WTC11 (cell line): ENCODE data around the gene PREP. TPM values are rescaled to one million over a fixed set of nuclear protein-coding genes. Genes with fewer than 3 reads are reported as not detected.

Experiments
- ATAC-seq: fragments of 200-7000 bp; cut with Tn5 transposase; 2 replicates; pipeline ENCODE4 v1.10.0; 2021; ENCODE audit warnings: mild to moderate bottlenecking, moderate library complexity
- CTCF ChIA-PET: fragments of 300-600 bp; sonication (Branson Sonifier 250); formaldehyde crosslinking; loops from one replicate; lab custom pipeline; 2021; ENCODE audit warnings: antibody characterized with exemption; lab: Charles Lee
- POLR2A ChIA-PET: fragments of 350-600 bp; sonication (Branson Sonifier 250); formaldehyde crosslinking; loops from one replicate; lab custom pipeline; 2021; ENCODE audit warnings: antibody characterized with exemption; lab: Charles Lee
- DNase-seq: peaks from one replicate; pipeline ENCODE4 v3.0.0; 2021; ENCODE audit warnings: low spot score
- H3K27ac Mint-ChIP-seq: 2 replicates; pipeline ENCODE4 v1.8.0; 2021; ENCODE audit warnings: mixed read lengths
- H3K27me3 Mint-ChIP-seq: 2 replicates; pipeline ENCODE4 v1.8.0; 2021; ENCODE audit warnings: low read depth, mild to moderate bottlenecking, moderate library complexity, mixed read lengths
- H3K36me3 Mint-ChIP-seq: 2 replicates; pipeline ENCODE4 v1.8.0; 2021; ENCODE audit warnings: mixed read lengths
- H3K4me1 Mint-ChIP-seq: 2 replicates; pipeline ENCODE4 v1.8.0; 2022; ENCODE audit warnings: mixed read lengths
- H3K4me3 Mint-ChIP-seq: 2 replicates; pipeline ENCODE4 v1.8.0; 2021; ENCODE audit warnings: mild to moderate bottlenecking, moderate library complexity, mixed read lengths
- H3K9me3 Mint-ChIP-seq: 2 replicates; pipeline ENCODE4 v1.8.0; 2021; ENCODE audit warnings: mixed read lengths
- ATF2 ChIP-seq: sonication (generic); formaldehyde crosslinking; IDR thresholded peaks from 2 replicates; pipeline ENCODE4 v1.8.1; 2022; ENCODE audit warnings: low read depth, missing genetic modification reagents, borderline replicate concordance
- CBFB ChIP-seq: sonication (generic); formaldehyde crosslinking; IDR thresholded peaks from 2 replicates; pipeline ENCODE4 v1.8.1; 2022; ENCODE audit warnings: mild to moderate bottlenecking, low read depth, missing genetic modification reagents
- CDX4 ChIP-seq: fragments of 250-450 bp; sonication (Bioruptor Pico); IDR thresholded peaks from 2 replicates; pipeline ENCODE4 v1.9.0; 2021; ENCODE audit warnings: moderate library complexity, mild to moderate bottlenecking, inconsistent platforms, borderline replicate concordance
- CREB1 ChIP-seq: sonication (generic); formaldehyde crosslinking; IDR thresholded peaks from 2 replicates; pipeline ENCODE4 v1.8.0; 2023; ENCODE audit warnings: mild to moderate bottlenecking, missing genetic modification reagents
- E2F1 ChIP-seq: sonication (generic); formaldehyde crosslinking; IDR thresholded peaks from 2 replicates; pipeline ENCODE4 v1.8.0; 2022; ENCODE audit warnings: mild to moderate bottlenecking, missing genetic modification reagents
- ELF4 ChIP-seq: sonication (generic); formaldehyde crosslinking; IDR thresholded peaks from 2 replicates; pipeline ENCODE4 v1.8.1; 2022; ENCODE audit warnings: low read depth, mild to moderate bottlenecking, moderate library complexity, missing genetic modification reagents
- FOXP1 ChIP-seq: sonication (generic); formaldehyde crosslinking; IDR thresholded peaks from 2 replicates; pipeline ENCODE4 v1.8.0; 2022; ENCODE audit warnings: missing genetic modification reagents, mild to moderate bottlenecking, moderate library complexity, borderline replicate concordance
- GTF2I ChIP-seq: fragments of 250-450 bp; sonication (Bioruptor Pico); conservative IDR thresholded peaks from 2 replicates; pipeline ENCODE4 v1.4.0; 2021; ENCODE audit warnings: mild to moderate bottlenecking
- JUN ChIP-seq: sonication (generic); formaldehyde crosslinking; IDR thresholded peaks from 2 replicates; pipeline ENCODE4 v1.8.0; 2023; ENCODE audit warnings: mild to moderate bottlenecking, missing genetic modification reagents
- MXD4 ChIP-seq: fragments of 250-450 bp; sonication (Bioruptor Pico); IDR thresholded peaks from 2 replicates; pipeline ENCODE4 v1.8.0; 2021; ENCODE audit warnings: mild to moderate bottlenecking, moderate library complexity, borderline replicate concordance
- NFATC4 ChIP-seq: fragments of 250-450 bp; sonication (Bioruptor Pico); IDR thresholded peaks from 2 replicates; pipeline ENCODE4 v1.9.0; 2021; ENCODE audit warnings: mild to moderate bottlenecking
- NFYB ChIP-seq: sonication (generic); formaldehyde crosslinking; conservative IDR thresholded peaks from 2 replicates; pipeline ENCODE4 v1.8.0; 2022; ENCODE audit warnings: low read depth, missing genetic modification reagents
- NR2C2 ChIP-seq: sonication (generic); formaldehyde crosslinking; IDR thresholded peaks from 2 replicates; pipeline ENCODE4 v1.8.0; 2022; ENCODE audit warnings: mild to moderate bottlenecking, missing genetic modification reagents
- OVOL2 ChIP-seq: fragments of 250-450 bp; sonication (Bioruptor Pico); IDR thresholded peaks from 2 replicates; pipeline ENCODE4 v1.9.0; 2021; ENCODE audit warnings: mild to moderate bottlenecking, borderline replicate concordance
- SP1 ChIP-seq: sonication (generic); formaldehyde crosslinking; conservative IDR thresholded peaks from 2 replicates; pipeline ENCODE4 v1.8.1; 2022; ENCODE audit warnings: missing genetic modification reagents
- ZBTB43 ChIP-seq: sonication (generic); formaldehyde crosslinking; IDR thresholded peaks from 2 replicates; pipeline ENCODE4 v1.8.1; 2023; ENCODE audit warnings: mild to moderate bottlenecking, missing genetic modification reagents
- total RNA-seq: library from RNA; stranded (reverse); gene quantifications from 3 replicates; pipeline ENCODE4 v1.2.3, GENCODE V29; 2021
- TF ChIP-seq, protein P1 (sequence below): sonication (generic); formaldehyde crosslinking; IDR thresholded peaks from 2 replicates; pipeline ENCODE4 v1.8.0; 2022; ENCODE audit warnings: mild to moderate bottlenecking, missing genetic modification reagents
- TF ChIP-seq, protein P2 (sequence below): sonication (generic); formaldehyde crosslinking; IDR thresholded peaks from 2 replicates; pipeline ENCODE4 v1.8.0; 2022; ENCODE audit warnings: missing genetic modification reagents
- TF ChIP-seq, protein P3 (sequence below): sonication (generic); formaldehyde crosslinking; IDR thresholded peaks from 2 replicates; pipeline ENCODE4 v1.8.1; 2023; ENCODE audit warnings: mild to moderate bottlenecking, missing genetic modification reagents, moderate library complexity

PREP gene
- total RNA-seq, 1 experiment from 2014 or later, result 58.8 TPM

GRCh38 chr6:105373481-105373880 is 29.4 kb downstream of the PREP start (continued):
- TF ChIP-seq, protein P1, sequence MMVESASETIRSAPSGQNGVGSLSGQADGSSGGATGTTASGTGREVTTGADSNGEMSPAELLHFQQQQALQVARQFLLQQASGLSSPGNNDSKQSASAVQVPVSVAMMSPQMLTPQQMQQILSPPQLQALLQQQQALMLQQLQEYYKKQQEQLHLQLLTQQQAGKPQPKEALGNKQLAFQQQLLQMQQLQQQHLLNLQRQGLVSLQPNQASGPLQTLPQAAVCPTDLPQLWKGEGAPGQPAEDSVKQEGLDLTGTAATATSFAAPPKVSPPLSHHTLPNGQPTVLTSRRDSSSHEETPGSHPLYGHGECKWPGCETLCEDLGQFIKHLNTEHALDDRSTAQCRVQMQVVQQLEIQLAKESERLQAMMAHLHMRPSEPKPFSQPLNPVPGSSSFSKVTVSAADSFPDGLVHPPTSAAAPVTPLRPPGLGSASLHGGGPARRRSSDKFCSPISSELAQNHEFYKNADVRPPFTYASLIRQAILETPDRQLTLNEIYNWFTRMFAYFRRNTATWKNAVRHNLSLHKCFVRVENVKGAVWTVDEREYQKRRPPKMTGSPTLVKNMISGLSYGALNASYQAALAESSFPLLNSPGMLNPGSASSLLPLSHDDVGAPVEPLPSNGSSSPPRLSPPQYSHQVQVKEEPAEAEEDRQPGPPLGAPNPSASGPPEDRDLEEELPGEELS, result no peak
- TF ChIP-seq, protein P2, sequence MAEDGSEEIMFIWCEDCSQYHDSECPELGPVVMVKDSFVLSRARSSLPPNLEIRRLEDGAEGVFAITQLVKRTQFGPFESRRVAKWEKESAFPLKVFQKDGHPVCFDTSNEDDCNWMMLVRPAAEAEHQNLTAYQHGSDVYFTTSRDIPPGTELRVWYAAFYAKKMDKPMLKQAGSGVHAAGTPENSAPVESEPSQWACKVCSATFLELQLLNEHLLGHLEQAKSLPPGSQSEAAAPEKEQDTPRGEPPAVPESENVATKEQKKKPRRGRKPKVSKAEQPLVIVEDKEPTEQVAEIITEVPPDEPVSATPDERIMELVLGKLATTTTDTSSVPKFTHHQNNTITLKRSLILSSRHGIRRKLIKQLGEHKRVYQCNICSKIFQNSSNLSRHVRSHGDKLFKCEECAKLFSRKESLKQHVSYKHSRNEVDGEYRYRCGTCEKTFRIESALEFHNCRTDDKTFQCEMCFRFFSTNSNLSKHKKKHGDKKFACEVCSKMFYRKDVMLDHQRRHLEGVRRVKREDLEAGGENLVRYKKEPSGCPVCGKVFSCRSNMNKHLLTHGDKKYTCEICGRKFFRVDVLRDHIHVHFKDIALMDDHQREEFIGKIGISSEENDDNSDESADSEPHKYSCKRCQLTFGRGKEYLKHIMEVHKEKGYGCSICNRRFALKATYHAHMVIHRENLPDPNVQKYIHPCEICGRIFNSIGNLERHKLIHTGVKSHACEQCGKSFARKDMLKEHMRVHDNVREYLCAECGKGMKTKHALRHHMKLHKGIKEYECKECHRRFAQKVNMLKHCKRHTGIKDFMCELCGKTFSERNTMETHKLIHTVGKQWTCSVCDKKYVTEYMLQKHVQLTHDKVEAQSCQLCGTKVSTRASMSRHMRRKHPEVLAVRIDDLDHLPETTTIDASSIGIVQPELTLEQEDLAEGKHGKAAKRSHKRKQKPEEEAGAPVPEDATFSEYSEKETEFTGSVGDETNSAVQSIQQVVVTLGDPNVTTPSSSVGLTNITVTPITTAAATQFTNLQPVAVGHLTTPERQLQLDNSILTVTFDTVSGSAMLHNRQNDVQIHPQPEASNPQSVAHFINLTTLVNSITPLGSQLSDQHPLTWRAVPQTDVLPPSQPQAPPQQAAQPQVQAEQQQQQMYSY (CRISPR knock-in tag), result no peak
- TF ChIP-seq MXD4 (CRISPR knock-in tag) (no peak), CREB1 (CRISPR knock-in tag) (no peak), OVOL2 (CRISPR knock-in tag) (no peak)

DNA sequence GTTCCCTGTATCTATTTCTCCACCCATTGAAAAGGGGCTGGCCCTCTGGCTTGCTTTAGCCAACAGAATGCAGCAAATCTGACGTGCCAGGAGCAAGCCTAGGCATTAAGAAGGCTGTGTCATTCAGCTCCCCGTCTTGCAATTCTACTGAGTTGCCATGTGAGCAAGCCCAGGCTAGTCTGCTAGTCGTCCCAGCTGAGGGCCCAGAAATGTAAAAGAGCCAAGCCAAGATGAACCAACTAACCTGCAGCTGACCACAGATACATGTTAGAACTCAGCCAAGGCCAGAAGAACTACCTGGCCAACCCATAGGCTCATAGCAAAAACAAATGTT is 30.1 kb downstream of the PREP start:
- no peaks in the 10 kb centered on the region for H3K27me3 Mint-ChIP-seq
- CTCF ChIA-PET, result interaction anchor here (0.6 to 1.7 kb wide), 2 partner anchors 10 to 30 kb away, joined by 3 to 5 read pairs; partner anchors contain the start of gene PREP
- POLR2A ChIA-PET, result no interaction called here
- TF ChIP-seq NFYB (CRISPR knock-in tag) (no peak), FOXP1 (no peak), NR2C2 (no peak), CBFB (CRISPR knock-in tag) (no peak), NFATC4 (CRISPR knock-in tag) (no peak), SP1 (no peak)
- H3K4me1 Mint-ChIP-seq, result no peaks in the 10 kb centered on the region; the same call in 1 of the 2 replicates
- H3K9me3 Mint-ChIP-seq, result no peaks in the 10 kb centered on the region
- ATAC-seq (no peak), DNase-seq (no peak)
- H3K36me3 Mint-ChIP-seq, result peaks cover 45% of the 10 kb centered on the region
- no peak overlapping the region for H3K4me3 Mint-ChIP-seq
- peak overlapping the region; percentile 32; the same call in 1 of the 2 replicates for H3K27ac Mint-ChIP-seq

- ATAC-seq, result no peak
- H3K4me1 Mint-ChIP-seq, result no peaks in the 10 kb centered on the region; the same call in 1 of the 2 replicates
- TF ChIP-seq ZBTB43 (CRISPR knock-in tag), result no peak
- TF ChIP-seq JUN, result no peak
- no peak for TF ChIP-seq NFYB (CRISPR knock-in tag)
- no peak for TF ChIP-seq GTF2I (CRISPR knock-in tag)
- H3K9me3 Mint-ChIP-seq, result no peaks in the 10 kb centered on the region
- DNase-seq, result no peak
- POLR2A ChIA-PET, result no interaction called here
- CTCF ChIA-PET, result interaction anchor here (0.6 to 1.7 kb wide), 2 partner anchors 9 to 31 kb away, joined by 3 to 5 read pairs; partner anchors contain the start of gene PREP
- peaks cover 45% of the 10 kb centered on the region for H3K36me3 Mint-ChIP-seq
- H3K27ac Mint-ChIP-seq, result peak overlapping the region; percentile 9; the same call in 1 of the 2 replicates
- H3K4me3 Mint-ChIP-seq, result no peak overlapping the region
- H3K27me3 Mint-ChIP-seq, result no peaks in the 10 kb centered on the region
Measured at GRCh38 chr6:105372142-105372848, 30.6 kb downstream of the PREP start.

- peaks cover 50% of the 10 kb centered on the region for H3K36me3 Mint-ChIP-seq
- ChIA-PET POLR2A (no interaction called here), CTCF (no interaction called here)
- no peaks in the 10 kb centered on the region; the same call in 1 of the 2 replicates for H3K4me1 Mint-ChIP-seq
- no peak overlapping the region for H3K4me3 Mint-ChIP-seq
- H3K27me3 Mint-ChIP-seq, result no peaks in the 10 kb centered on the region
- ATAC-seq (no peak), DNase-seq (no peak)
- no peak overlapping the region for H3K27ac Mint-ChIP-seq
- no peaks in the 10 kb centered on the region for H3K9me3 Mint-ChIP-seq
- no peak for TF ChIP-seq ATF2 (CRISPR knock-in tag)
- TF ChIP-seq CDX4 (CRISPR knock-in tag), result no peak
- TF ChIP-seq ELF4 (CRISPR knock-in tag), result no peak
- TF ChIP-seq, protein P3, sequence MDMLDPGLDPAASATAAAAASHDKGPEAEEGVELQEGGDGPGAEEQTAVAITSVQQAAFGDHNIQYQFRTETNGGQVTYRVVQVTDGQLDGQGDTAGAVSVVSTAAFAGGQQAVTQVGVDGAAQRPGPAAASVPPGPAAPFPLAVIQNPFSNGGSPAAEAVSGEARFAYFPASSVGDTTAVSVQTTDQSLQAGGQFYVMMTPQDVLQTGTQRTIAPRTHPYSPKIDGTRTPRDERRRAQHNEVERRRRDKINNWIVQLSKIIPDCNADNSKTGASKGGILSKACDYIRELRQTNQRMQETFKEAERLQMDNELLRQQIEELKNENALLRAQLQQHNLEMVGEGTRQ (CRISPR knock-in tag), result no peak
- TF ChIP-seq E2F1, result no peak
Measured at GRCh38 chr6:105370351-105370750, 32.5 kb downstream of the PREP start.
